HCT116 (cell line): Measurements from ENCODE around the gene SEBOX. TPM values are rescaled to one million over a fixed set of nuclear protein-coding genes. Genes with fewer than 3 reads are reported as not detected.

Experiments
- ATAC-seq: fragments of 200-7000 bp; cut with Tn5 transposase; 2 replicates; pipeline ENCODE4 v1.9.1; 2020; ENCODE audit warnings: mild to moderate bottlenecking, moderate library complexity
- BruUV-seq: library from RNA; stranded (reverse); fragments of 400-500 nt; replicated peaks from 2 replicates; lab custom pipeline; 2021; lab: Mats Ljungman, UMichigan
- CTCF ChIA-PET: fragments of 300-600 bp; sonication (Branson Sonifier 250); formaldehyde crosslinking; loops from one replicate; lab custom pipeline; 2021; ENCODE audit warnings: antibody characterized with exemption; lab: Charles Lee
- POLR2A ChIA-PET: fragments of 300-600, 350-600 bp; sonication (Branson Sonifier 250); formaldehyde crosslinking; loops from one replicate; lab custom pipeline; 2021; ENCODE audit warnings: antibody characterized with exemption; lab: Charles Lee
- RAD21 ChIA-PET, 2 experiments: fragments of 300-600 bp; sonication (Branson Sonifier 250); formaldehyde crosslinking; loops; one replicate each; lab custom pipeline; 2023; ENCODE audit warnings: low total read pairs in 2 of 2; ENCODE audit not compliant: uncharacterized antibody in 2 of 2, unreplicated experiment in 2 of 2, low non-redundant PET in 1 of 2; lab: Charles Lee
- DNase-seq: peaks from one replicate; pipeline ENCODE4 v3.0.0-alpha.2; 2010; ENCODE audit warnings: low read depth, low spot score
- H2AFZ ChIP-seq: fragments of 200-600 bp; shearing (Covaris generic), sonication (generic); 2 replicates; pipeline ENCODE4 v1.6.1; 2017; ENCODE audit warnings: low read depth, mixed run types, mixed read lengths, antibody characterized with exemption, low read length; ENCODE audit not compliant: poor library complexity, severe bottlenecking
- H3K27ac ChIP-seq: 2 replicates; pipeline ENCODE4 v1.5.1; 2012; ENCODE audit warnings: low read depth, low read length
- H3K27me3 ChIP-seq: fragments of 200-600 bp; sonication (generic); 2 replicates; pipeline ENCODE4 v1.6.1; 2016; ENCODE audit warnings: mixed run types, low read length, mixed read lengths; ENCODE audit not compliant: insufficient read depth
- H3K36me3 ChIP-seq, 2 experiments: fragments of 200-500 bp in 1 of 2; fragments of 200-600 bp in 1 of 2; sonication (Bioruptor generic) in 1 of 2; sonication (generic) in 1 of 2; 2 replicates each; pipeline versions ENCODE4 v1.5.1 to v1.6.1; 2014 to 2016; ENCODE audit warnings: low read length in 2 of 2, inconsistent platforms in 1 of 2, mixed read lengths in 1 of 2, mixed run types in 1 of 2; ENCODE audit not compliant: insufficient read depth in 2 of 2, control insufficient read depth in 1 of 2
- H3K4me1 ChIP-seq, 2 experiments: fragments of 200-600 bp in 1 of 2; sonication (generic) in 1 of 2; 2 replicates each; pipeline versions ENCODE4 v1.5.1 to v1.6.1; 2012 to 2017; ENCODE audit warnings: low read length in 2 of 2, inconsistent platforms in 1 of 2, mild to moderate bottlenecking in 1 of 2, mixed read lengths in 1 of 2, mixed run types in 1 of 2, moderate library complexity in 1 of 2; ENCODE audit not compliant: insufficient read depth in 2 of 2, control insufficient read depth in 1 of 2
- H3K4me2 ChIP-seq: fragments of 200-600 bp; sonication (generic); 2 replicates; pipeline ENCODE4 v1.6.1; 2017; ENCODE audit warnings: mixed run types, low read length, mixed read lengths
- H3K4me3 ChIP-seq, 2 experiments: fragments of 200-600 bp in 1 of 2; sonication (generic) in 1 of 2; replicated peaks in 1 of 2; 2 replicates each; pipeline ENCODE4 v1.5.1; 2011 to 2016; ENCODE audit warnings: low read length in 2 of 2, control low read depth in 1 of 2, low read depth in 1 of 2, mild to moderate bottlenecking in 1 of 2, mixed read lengths in 1 of 2, mixed run types in 1 of 2
- H3K79me2 ChIP-seq: fragments of 200-600 bp; sonication (generic); 2 replicates; pipeline ENCODE4 v1.6.1; 2017; ENCODE audit warnings: mild to moderate bottlenecking, mixed run types, low read length, moderate library complexity, mixed read lengths; ENCODE audit not compliant: insufficient read depth
- H3K9ac ChIP-seq: fragments of 200-600 bp; sonication (generic); 2 replicates; pipeline ENCODE4 v1.6.1; 2016; ENCODE audit warnings: low read length, mixed read lengths
- H3K9me2 ChIP-seq: fragments of 200-600 bp; sonication (generic), shearing (Covaris generic); 2 replicates; pipeline ENCODE4 v1.6.1; 2017; ENCODE audit warnings: mixed run types, mild to moderate bottlenecking, moderate library complexity; ENCODE audit not compliant: insufficient read depth
- H3K9me3 ChIP-seq, 2 experiments: fragments of 200-500 bp in 1 of 2; fragments of 200-600 bp in 1 of 2; sonication (Bioruptor generic) in 1 of 2; sonication (generic) in 1 of 2; 2 replicates each; pipeline ENCODE4 v1.6.1; 2014 to 2017; ENCODE audit warnings: low read length in 2 of 2, mixed read lengths in 2 of 2, inconsistent platforms in 1 of 2, low read depth in 1 of 2, mild to moderate bottlenecking in 1 of 2, mixed run types in 1 of 2, moderate library complexity in 1 of 2; ENCODE audit not compliant: control insufficient read depth in 1 of 2, insufficient read depth in 1 of 2
- H4K20me1 ChIP-seq: fragments of 200-600 bp; sonication (generic), shearing (Covaris generic); 2 replicates; pipeline ENCODE4 v1.6.1; 2017; ENCODE audit warnings: mixed run types, mild to moderate bottlenecking, moderate library complexity; ENCODE audit not compliant: insufficient read depth
- CEBPB ChIP-seq: IDR thresholded peaks from 2 replicates; pipeline ENCODE4 v1.6.1; 2012; ENCODE audit warnings: low read depth
- EGR1 ChIP-seq: IDR thresholded peaks from 2 replicates; pipeline ENCODE4 v1.6.1; 2012; ENCODE audit warnings: low read depth
- EZH2 ChIP-seq: fragments of 200-600 bp; sonication (generic); IDR thresholded peaks from 2 replicates; pipeline ENCODE4 v1.6.1; 2017; ENCODE audit warnings: antibody characterized with exemption, mixed run types
- EZH2phosphoT487 ChIP-seq: fragments of 200-600 bp; IDR thresholded peaks from 2 replicates; pipeline ENCODE4 v1.6.1; 2018; ENCODE audit warnings: antibody characterized with exemption, borderline replicate concordance
- FOSL1 ChIP-seq: IDR thresholded peaks from 2 replicates; pipeline ENCODE4 v1.6.1; 2012; ENCODE audit warnings: low read depth
- JUND ChIP-seq: IDR thresholded peaks from 2 replicates; pipeline ENCODE4 v1.6.1; 2012
- POLR2A ChIP-seq: IDR thresholded peaks from 2 replicates; pipeline ENCODE4 v1.7.0; 2011; ENCODE audit warnings: borderline replicate concordance; ENCODE audit not compliant: insufficient read depth, insufficient read length; ENCODE audit errors: extremely low read depth
- POLR2AphosphoS5 ChIP-seq: IDR thresholded peaks from 2 replicates; pipeline ENCODE4 v1.6.1; 2011; ENCODE audit warnings: mild to moderate bottlenecking, low read depth, low read length, moderate library complexity
- SP1 ChIP-seq: IDR thresholded peaks from 2 replicates; pipeline ENCODE4 v1.6.1; 2012; ENCODE audit warnings: low read depth
- SRF ChIP-seq: IDR thresholded peaks from 2 replicates; pipeline ENCODE4 v1.6.1; 2012; ENCODE audit warnings: low read depth
- TCF7L2 ChIP-seq: IDR thresholded peaks from 2 replicates; pipeline ENCODE4 v1.7.0; 2011; ENCODE audit warnings: borderline replicate concordance, inconsistent platforms; ENCODE audit not compliant: insufficient read depth, insufficient read length; ENCODE audit errors: extremely low read depth
- ZFX ChIP-seq: fragments of 450-650 bp; IDR thresholded peaks from 2 replicates; pipeline ENCODE4 v1.6.1; 2017
- ZNF274 ChIP-seq: fragments of 200-500 bp; sonication (Bioruptor generic); IDR thresholded peaks from 2 replicates; pipeline ENCODE4 v1.6.1; 2014; ENCODE audit warnings: mild to moderate bottlenecking, low read depth, low read length, inconsistent platforms
- intact Hi-C: fragments of 100-400 bp; cut with micrococcal nuclease; formaldehyde crosslinking; loops from 2 replicates; pipeline ENCODE4 v1.10.0; 2022
- total RNA-seq: library from RNA; stranded (reverse); gene quantifications from one replicate; pipeline ENCODE4 v1.2.1, GENCODE V29; 2021; ENCODE audit not compliant: unreplicated experiment
- TF ChIP-seq, protein P1 (sequence below): IDR thresholded peaks from 2 replicates; pipeline ENCODE4 v1.6.1; 2012
- TF ChIP-seq, protein P2 (sequence below): IDR thresholded peaks from 2 replicates; pipeline ENCODE4 v1.6.1; 2011; ENCODE audit warnings: mild to moderate bottlenecking, low read length, moderate library complexity; ENCODE audit not compliant: insufficient replicate concordance; ENCODE audit errors: extremely low read depth
- TF ChIP-seq, protein P3 (sequence below): IDR thresholded peaks from 2 replicates; pipeline ENCODE4 v1.6.1; 2012
- TF ChIP-seq, protein P4 (sequence below): IDR thresholded peaks from 2 replicates; pipeline ENCODE4 v1.6.1; 2012; ENCODE audit warnings: low read depth
- TF ChIP-seq, protein P5 (sequence below), 3 experiments: fragments of 200-600 bp in 1 of 3; sonication (generic) in 1 of 3; IDR thresholded peaks in 2 of 3; conservative IDR thresholded peaks in 1 of 3; 2 replicates each; pipeline ENCODE4 v1.5.1; 2012 to 2017; ENCODE audit warnings: low read depth in 2 of 3, low read length in 2 of 3, antibody characterized with exemption in 1 of 3, borderline replicate concordance in 1 of 3, control low read depth in 1 of 3, mild to moderate bottlenecking in 1 of 3, mixed read lengths in 1 of 3, mixed run types in 1 of 3, moderate library complexity in 1 of 3; ENCODE audit not compliant: insufficient read depth in 1 of 3

SEBOX gene
- total RNA-seq, 1 experiment from 2014 or later, result not detected

DNA sequence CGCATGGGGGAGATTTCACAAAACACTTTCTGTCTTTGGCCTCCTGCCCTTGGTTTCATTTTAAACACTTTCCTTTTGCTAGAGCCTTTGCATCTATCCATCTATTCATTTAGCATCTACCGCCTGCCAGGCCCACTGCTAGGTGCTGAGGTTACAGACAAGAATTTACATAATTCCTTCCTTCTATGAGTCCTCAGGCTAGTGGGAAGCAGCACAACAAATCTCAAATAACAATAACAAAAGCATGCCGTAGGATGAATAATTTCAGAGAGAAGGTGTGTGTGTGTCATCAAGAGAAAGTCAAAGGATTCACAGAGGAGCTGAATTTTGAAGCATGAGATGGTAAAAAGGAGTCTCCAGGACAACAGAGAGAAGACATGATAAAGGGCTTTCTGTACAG is 47.1 kb upstream of the SEBOX start:
- Histone ChIP-seq H3K4me1 (peaks cover 1 to 18% of the 10 kb centered on the region in 2 experiments; a peak in 3 of 4 replicates), H3K36me3 (no peaks in the 10 kb centered on the region), H3K9me2 (no peaks in the 10 kb centered on the region), H3K4me2 (no peak overlapping the region), H4K20me1 (no peaks in the 10 kb centered on the region), H3K9me3 (no peaks in the 10 kb centered on the region), H3K27me3 (no peaks in the 10 kb centered on the region), H3K9ac (no peak overlapping the region), H2AFZ (no peak overlapping the region), H3K79me2 (no peaks in the 10 kb centered on the region), H3K27ac (no peak overlapping the region), H3K4me3 (no peak overlapping the region)
- DNase-seq, result no peak
- no TSS peak for BruUV-seq
- no peak for ATAC-seq
- POLR2A ChIA-PET, result no interaction called here
- intact Hi-C loops, result no loop called here
- TF ChIP-seq POLR2AphosphoS5, result no peak
- TF ChIP-seq TCF7L2, result no peak
- no peak for TF ChIP-seq CEBPB
- TF ChIP-seq, protein P1, sequence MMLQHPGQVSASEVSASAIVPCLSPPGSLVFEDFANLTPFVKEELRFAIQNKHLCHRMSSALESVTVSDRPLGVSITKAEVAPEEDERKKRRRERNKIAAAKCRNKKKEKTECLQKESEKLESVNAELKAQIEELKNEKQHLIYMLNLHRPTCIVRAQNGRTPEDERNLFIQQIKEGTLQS, result no peak
- TF ChIP-seq ZFX, result no peak
- no peak for TF ChIP-seq SP1
- TF ChIP-seq SRF, result no peak
- no peak for TF ChIP-seq POLR2A
- no peak for TF ChIP-seq ZNF274
- TF ChIP-seq, protein P2, sequence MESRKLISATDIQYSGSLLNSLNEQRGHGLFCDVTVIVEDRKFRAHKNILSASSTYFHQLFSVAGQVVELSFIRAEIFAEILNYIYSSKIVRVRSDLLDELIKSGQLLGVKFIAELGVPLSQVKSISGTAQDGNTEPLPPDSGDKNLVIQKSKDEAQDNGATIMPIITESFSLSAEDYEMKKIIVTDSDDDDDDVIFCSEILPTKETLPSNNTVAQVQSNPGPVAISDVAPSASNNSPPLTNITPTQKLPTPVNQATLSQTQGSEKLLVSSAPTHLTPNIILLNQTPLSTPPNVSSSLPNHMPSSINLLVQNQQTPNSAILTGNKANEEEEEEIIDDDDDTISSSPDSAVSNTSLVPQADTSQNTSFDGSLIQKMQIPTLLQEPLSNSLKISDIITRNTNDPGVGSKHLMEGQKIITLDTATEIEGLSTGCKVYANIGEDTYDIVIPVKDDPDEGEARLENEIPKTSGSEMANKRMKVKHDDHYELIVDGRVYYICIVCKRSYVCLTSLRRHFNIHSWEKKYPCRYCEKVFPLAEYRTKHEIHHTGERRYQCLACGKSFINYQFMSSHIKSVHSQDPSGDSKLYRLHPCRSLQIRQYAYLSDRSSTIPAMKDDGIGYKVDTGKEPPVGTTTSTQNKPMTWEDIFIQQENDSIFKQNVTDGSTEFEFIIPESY, result no peak
- TF ChIP-seq, protein P3, sequence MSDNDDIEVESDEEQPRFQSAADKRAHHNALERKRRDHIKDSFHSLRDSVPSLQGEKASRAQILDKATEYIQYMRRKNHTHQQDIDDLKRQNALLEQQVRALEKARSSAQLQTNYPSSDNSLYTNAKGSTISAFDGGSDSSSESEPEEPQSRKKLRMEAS, result no peak
- TF ChIP-seq, protein P4, sequence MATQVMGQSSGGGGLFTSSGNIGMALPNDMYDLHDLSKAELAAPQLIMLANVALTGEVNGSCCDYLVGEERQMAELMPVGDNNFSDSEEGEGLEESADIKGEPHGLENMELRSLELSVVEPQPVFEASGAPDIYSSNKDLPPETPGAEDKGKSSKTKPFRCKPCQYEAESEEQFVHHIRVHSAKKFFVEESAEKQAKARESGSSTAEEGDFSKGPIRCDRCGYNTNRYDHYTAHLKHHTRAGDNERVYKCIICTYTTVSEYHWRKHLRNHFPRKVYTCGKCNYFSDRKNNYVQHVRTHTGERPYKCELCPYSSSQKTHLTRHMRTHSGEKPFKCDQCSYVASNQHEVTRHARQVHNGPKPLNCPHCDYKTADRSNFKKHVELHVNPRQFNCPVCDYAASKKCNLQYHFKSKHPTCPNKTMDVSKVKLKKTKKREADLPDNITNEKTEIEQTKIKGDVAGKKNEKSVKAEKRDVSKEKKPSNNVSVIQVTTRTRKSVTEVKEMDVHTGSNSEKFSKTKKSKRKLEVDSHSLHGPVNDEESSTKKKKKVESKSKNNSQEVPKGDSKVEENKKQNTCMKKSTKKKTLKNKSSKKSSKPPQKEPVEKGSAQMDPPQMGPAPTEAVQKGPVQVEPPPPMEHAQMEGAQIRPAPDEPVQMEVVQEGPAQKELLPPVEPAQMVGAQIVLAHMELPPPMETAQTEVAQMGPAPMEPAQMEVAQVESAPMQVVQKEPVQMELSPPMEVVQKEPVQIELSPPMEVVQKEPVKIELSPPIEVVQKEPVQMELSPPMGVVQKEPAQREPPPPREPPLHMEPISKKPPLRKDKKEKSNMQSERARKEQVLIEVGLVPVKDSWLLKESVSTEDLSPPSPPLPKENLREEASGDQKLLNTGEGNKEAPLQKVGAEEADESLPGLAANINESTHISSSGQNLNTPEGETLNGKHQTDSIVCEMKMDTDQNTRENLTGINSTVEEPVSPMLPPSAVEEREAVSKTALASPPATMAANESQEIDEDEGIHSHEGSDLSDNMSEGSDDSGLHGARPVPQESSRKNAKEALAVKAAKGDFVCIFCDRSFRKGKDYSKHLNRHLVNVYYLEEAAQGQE, result no peak
- TF ChIP-seq EZH2phosphoT487, result no peak
- TF ChIP-seq EGR1, result no peak
- TF ChIP-seq JUND, result no peak
- TF ChIP-seq, protein P5, sequence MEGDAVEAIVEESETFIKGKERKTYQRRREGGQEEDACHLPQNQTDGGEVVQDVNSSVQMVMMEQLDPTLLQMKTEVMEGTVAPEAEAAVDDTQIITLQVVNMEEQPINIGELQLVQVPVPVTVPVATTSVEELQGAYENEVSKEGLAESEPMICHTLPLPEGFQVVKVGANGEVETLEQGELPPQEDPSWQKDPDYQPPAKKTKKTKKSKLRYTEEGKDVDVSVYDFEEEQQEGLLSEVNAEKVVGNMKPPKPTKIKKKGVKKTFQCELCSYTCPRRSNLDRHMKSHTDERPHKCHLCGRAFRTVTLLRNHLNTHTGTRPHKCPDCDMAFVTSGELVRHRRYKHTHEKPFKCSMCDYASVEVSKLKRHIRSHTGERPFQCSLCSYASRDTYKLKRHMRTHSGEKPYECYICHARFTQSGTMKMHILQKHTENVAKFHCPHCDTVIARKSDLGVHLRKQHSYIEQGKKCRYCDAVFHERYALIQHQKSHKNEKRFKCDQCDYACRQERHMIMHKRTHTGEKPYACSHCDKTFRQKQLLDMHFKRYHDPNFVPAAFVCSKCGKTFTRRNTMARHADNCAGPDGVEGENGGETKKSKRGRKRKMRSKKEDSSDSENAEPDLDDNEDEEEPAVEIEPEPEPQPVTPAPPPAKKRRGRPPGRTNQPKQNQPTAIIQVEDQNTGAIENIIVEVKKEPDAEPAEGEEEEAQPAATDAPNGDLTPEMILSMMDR (IDR thresholded peaks at IDR 0.05 in 2 of 3, conservative IDR thresholded peaks at IDR 0.05 in 1 of 3; ENCODE audit: borderline replicate concordance in 1 of 3, insufficient read depth in 1 of 3, low read depth in 2 of 3, low read length in 2 of 3), result no peak
- TF ChIP-seq EZH2, result no peak
- no peak for TF ChIP-seq FOSL1
- CTCF ChIA-PET, result no interaction called here
- RAD21 ChIA-PET, result no interaction called here
